ENCODE results near the gene MRPL38. TPM values are rescaled to one million over a fixed set of nuclear protein-coding genes. Genes with fewer than 3 reads are reported as not detected.
"Not testable (repeated sequence)": the region's sequence is repeated elsewhere in the genome, so short reads cannot be mapped to it uniquely, and the experiment has no call there.

Gene MRPL38
- total RNA-seq, 2 donors from 2014 or later: 40.3 to 85.6 TPM

DNA sequence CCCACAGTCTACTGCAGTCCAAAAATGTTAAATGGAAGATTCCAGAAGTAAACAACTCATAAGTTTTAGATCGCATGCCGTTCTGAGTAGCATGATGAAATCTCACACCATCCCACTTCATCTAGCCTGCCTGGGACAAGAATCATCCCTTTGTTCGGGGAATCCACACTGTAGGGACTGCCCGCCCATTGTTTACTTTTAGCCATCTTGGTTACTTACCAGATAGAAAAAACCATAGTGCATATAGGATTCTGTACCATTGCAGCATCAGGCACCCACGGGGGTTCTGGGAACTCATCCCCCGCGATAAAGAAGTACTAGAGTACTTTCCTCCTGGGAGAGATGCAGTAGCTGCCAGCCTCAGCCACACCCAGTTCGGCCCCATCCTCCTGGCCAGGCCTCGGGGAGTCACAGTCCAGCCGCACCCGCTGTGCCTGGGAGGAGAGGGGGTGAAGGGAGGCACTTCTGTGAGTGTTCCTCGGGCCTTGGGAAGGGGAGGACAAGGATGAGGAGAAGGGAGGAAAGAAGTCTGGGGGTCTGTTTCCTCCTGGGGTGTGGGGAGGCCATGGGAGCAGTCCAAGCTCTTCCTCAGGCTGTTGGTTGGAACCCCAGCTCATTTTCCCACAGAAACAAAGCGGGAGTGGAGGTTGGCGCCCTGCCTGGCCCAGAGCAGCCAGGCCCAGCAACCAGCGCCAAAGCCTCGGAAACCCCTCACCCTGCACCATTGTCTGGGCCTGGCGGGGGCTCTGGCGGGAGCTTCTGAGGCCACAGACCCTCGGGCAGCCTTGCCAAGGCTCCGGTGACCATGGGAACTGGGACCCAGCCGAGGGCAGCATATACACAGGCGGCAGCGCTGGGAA, 35.2 kb downstream of the MRPL38 start:
- intact Hi-C loops (cut with DNase I): no loop called here
- WGBS: 27% methylated on average over 23 of the region's 23 CpGs
- no peaks in the 10 kb centered on the region for H3K9me3 ChIP-seq
- DNase-seq (ENCODE audit: low spot score): no peak
- peaks cover 9% of the 10 kb centered on the region for H3K4me1 ChIP-seq (replicated peaks)
- TF ChIP-seq POLR2AphosphoS5 (IDR thresholded peaks at IDR 0.05): peak; percentile 2
- TF ChIP-seq, protein P1, sequence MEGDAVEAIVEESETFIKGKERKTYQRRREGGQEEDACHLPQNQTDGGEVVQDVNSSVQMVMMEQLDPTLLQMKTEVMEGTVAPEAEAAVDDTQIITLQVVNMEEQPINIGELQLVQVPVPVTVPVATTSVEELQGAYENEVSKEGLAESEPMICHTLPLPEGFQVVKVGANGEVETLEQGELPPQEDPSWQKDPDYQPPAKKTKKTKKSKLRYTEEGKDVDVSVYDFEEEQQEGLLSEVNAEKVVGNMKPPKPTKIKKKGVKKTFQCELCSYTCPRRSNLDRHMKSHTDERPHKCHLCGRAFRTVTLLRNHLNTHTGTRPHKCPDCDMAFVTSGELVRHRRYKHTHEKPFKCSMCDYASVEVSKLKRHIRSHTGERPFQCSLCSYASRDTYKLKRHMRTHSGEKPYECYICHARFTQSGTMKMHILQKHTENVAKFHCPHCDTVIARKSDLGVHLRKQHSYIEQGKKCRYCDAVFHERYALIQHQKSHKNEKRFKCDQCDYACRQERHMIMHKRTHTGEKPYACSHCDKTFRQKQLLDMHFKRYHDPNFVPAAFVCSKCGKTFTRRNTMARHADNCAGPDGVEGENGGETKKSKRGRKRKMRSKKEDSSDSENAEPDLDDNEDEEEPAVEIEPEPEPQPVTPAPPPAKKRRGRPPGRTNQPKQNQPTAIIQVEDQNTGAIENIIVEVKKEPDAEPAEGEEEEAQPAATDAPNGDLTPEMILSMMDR (IDR thresholded peaks at IDR 0.05): no peak
- H3K27ac ChIP-seq: peak overlapping the region; percentile 57 to 74
- H3K27me3 ChIP-seq (replicated peaks; ENCODE audit: insufficient read depth): no peaks in the 10 kb centered on the region
- H3K4me3 ChIP-seq: no peak overlapping the region
- H3K36me3 ChIP-seq: no peaks in the 10 kb centered on the region

DNA sequence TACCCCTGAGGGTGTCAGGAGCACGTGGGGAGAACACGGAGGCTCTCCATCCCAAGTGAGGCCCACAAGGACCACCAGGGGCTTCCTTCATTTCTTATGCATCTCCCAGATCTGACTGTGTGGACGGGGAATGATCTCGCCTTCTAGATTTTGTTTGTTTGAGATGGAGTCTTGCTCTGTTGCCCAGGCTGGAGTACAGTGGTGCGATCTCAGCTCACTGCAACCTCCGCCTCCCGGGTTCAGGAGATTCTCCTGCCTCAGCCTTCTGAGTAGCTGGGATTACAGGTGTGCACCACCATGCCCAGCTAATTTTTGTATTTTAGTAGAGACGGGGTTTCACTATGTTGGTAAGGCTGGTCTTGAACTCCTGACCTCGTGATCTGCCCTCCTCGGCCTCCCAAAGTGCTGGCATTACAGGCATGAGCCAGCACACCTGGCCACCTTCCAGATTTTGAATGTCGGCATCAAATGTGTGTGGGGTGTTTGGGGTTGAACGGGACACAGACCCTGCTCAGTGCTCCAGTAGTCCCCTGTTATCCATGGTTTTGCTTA, 35.9 kb downstream of the MRPL38 start:
- H3K4me1 ChIP-seq (replicated peaks); H3K9me3 ChIP-seq; H3K27me3 ChIP-seq (replicated peaks; ENCODE audit: insufficient read depth); DNase-seq (ENCODE audit: low spot score); H3K36me3 ChIP-seq; intact Hi-C loops (cut with DNase I); H3K4me3 ChIP-seq: not testable (repeated sequence)
- WGBS: 68% methylated on average over 12 of the region's 12 CpGs
- peak overlapping the region; percentile 57 to 74 for H3K27ac ChIP-seq

DNA sequence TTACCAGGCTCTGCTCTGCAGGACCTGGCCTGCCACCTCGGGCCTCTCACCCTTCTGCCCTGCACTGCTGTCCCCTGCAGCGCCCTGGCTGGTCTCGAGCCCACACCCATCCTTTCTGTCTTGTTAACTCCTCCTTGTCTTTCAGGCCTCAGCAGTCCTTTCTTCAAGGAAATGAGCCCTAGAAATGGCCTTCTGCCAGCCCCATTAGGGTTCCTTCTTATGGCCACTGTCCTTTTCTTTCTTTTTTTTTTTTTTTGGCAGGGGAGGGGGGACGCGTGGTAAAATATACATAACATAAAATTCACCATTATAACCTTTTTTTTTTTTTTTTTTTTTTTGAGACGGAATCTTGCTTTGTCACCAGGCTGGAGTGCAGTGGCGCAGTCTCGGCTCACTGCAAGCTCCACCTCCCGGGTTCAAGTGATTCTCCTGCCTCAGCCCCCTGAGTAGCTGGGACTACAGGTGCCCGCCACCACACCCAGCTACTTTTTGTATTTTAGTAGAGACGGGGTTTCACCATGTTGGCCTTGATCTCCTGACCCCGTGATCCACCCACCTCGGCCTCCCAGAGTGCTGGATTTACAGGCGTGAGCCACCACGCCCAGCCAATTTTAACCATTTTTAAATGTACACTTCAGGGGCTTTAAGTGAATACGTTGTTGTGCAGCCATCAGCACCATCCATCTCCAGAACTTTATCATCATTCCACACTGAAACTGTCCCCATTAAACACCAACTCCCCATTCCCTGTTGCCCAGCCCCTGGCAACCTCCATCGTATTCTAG, 39.1 kb downstream of the MRPL38 start:
- WGBS: 81% methylated on average over 17 of the region's 17 CpGs
- H3K4me1 ChIP-seq (replicated peaks); H3K4me3 ChIP-seq: not testable (repeated sequence)

DNA sequence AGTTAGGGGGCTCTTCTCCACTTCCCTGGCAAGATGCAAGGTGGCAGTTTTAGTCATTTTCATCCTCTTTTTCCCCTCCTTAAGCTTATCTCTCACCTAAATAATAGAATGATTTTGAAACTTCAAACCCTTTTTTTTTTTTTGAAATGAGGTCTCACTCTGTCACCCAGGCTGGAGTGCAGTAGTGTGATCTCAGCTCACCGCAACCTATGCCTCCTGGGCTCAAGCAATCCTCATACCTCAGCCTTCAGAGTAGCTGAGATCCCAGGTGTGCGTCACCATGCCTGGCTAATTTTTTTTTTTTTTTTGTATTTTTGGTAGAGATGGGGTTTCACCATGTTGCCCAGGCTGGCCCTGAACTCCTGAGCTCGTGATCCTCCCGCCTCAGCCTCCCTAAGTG, 39.8 kb downstream of the MRPL38 start:
- intact Hi-C loops (cut with DNase I); H3K4me3 ChIP-seq; H3K36me3 ChIP-seq; H3K4me1 ChIP-seq (replicated peaks); H3K9me3 ChIP-seq; H3K27me3 ChIP-seq (replicated peaks; ENCODE audit: insufficient read depth); DNase-seq (ENCODE audit: low spot score): not testable (repeated sequence)
- peak overlapping the region in 1 of 2 donors; percentile 27 for H3K27ac ChIP-seq
- WGBS: 68% methylated on average over 4 of the region's 4 CpGs

More for the DNA sequence above, 39.1 kb downstream of the MRPL38 start:
- H3K9me3 ChIP-seq; intact Hi-C loops (cut with DNase I); H3K36me3 ChIP-seq; H3K27me3 ChIP-seq (replicated peaks; ENCODE audit: insufficient read depth); DNase-seq (ENCODE audit: low spot score); H3K27ac ChIP-seq: not testable (repeated sequence)

DNA sequence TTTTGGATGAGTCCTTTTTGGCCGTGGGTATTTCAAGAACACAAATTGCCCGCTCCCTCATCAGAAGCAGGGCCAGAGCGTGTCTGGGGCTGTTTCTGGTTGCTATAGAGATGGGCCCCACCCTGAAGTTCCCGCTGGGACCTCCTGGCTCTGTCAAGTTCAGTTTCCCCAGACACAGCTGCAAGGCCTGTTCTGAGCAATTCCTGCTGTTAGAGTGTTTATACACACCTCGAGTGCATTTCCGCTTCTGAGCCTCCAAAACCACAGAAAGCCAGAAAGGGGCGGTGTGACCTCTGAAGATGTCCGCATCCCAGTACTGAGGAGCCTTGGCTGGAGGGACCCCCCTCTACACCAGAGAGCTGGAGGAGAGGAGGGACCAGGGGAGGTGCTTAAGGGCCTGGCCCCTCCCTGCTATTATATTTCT, 40.2 kb downstream of the MRPL38 start:
- H3K36me3 ChIP-seq: no peaks in the 10 kb centered on the region
- intact Hi-C loops (cut with DNase I): no loop called here
- H3K4me1 ChIP-seq (replicated peaks): no peaks in the 10 kb centered on the region
- TF ChIP-seq POLR2A (IDR thresholded peaks at IDR 0.05): no peak
- TF ChIP-seq POLR2AphosphoS5 (IDR thresholded peaks at IDR 0.05): peak; percentile 32
- no peaks in the 10 kb centered on the region for H3K27me3 ChIP-seq (replicated peaks; ENCODE audit: insufficient read depth)
- WGBS: 14% methylated on average over 8 of the region's 8 CpGs
- DNase-seq (ENCODE audit: low spot score): no peak
- no peaks in the 10 kb centered on the region for H3K9me3 ChIP-seq
- H3K27ac ChIP-seq: peak overlapping the region in 1 of 2 donors; percentile 27
- H3K4me3 ChIP-seq: no peak overlapping the region

DNA sequence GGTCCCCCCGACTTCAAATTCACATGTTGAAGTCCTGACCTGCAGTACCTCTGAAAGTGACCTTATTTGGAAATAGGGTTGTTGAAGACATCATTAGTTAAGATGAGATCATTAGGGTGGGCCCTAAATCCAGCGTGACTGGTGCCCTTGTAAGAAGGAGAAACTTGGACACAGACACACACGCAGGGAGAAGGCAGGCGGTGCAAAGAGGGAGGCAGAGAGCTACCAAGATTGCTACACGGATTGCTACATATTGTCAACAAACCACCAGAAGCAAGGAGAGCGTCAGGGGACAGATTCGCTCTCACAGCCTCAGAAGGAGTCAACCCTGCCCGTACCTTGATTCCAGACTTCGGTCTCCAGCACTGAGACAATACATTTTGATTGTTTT, 42.8 kb downstream of the MRPL38 start:
- no peak for TF ChIP-seq POLR2AphosphoS5 (IDR thresholded peaks at IDR 0.05)
- WGBS: 79% methylated on average over 9 of the region's 9 CpGs
- Histone ChIP-seq H3K36me3 (no peaks in the 10 kb centered on the region), H3K27ac (no peak overlapping the region), H3K27me3 (replicated peaks; ENCODE audit: insufficient read depth) (no peaks in the 10 kb centered on the region), H3K4me3 (no peak overlapping the region), H3K4me1 (replicated peaks) (no peaks in the 10 kb centered on the region), H3K9me3 (no peaks in the 10 kb centered on the region)
- DNase-seq (ENCODE audit: low spot score): no peak
- intact Hi-C loops (cut with DNase I): no loop called here

DNA sequence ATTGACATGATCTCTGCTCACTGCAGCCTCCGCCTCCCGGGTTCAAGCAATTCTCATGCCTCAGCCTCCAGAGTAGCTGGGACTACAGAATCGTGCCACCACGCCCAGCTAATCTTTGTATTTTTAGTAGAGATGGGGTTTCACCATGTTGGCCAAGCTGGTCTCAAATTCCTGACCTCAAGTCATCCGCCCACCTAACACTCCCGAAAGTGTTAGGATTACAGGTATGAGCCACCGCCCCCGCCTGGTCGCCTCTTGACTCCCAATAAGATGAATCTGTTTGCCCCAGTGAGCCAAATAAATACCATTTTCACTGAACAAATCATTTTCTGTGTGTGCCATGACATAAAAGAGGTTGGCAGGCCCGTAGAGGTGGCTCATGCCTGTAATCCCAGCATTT, 45.3 kb downstream of the MRPL38 start:
- intact Hi-C loops (cut with DNase I): not testable (repeated sequence)
- H3K27ac ChIP-seq: peak overlapping the region in 1 of 2 donors; percentile 20

More for the DNA sequence above, 45.3 kb downstream of the MRPL38 start:
- not testable (repeated sequence) for H3K4me1 ChIP-seq (replicated peaks); H3K36me3 ChIP-seq; H3K9me3 ChIP-seq; H3K27me3 ChIP-seq (replicated peaks; ENCODE audit: insufficient read depth); H3K4me3 ChIP-seq; DNase-seq (ENCODE audit: low spot score)
- 90% methylated on average over 10 of the region's 10 CpGs for WGBS
